ENCODE data around the gene VAMP2.

DNA sequence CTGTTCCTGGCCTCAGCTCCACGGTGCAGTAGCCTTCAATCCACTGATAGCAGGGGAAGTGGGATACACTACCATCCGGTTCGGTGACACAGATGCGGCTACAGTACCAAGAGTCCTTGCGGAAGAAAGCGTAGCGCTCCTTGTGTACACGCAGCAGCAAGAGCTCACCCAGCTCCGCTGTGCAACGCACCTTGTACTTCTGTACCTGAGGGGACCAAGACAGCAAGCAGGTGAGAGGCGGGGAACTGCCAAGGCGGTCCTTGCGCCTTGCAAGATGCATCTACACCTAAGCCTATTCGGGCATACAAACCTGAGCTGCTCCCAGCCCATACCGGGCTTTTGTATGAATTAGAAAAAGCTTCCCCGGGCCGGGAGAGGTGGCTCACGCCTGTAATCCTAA lies 46.0 kb downstream of the VAMP2 start:
- TF ChIP-seq, protein P1, sequence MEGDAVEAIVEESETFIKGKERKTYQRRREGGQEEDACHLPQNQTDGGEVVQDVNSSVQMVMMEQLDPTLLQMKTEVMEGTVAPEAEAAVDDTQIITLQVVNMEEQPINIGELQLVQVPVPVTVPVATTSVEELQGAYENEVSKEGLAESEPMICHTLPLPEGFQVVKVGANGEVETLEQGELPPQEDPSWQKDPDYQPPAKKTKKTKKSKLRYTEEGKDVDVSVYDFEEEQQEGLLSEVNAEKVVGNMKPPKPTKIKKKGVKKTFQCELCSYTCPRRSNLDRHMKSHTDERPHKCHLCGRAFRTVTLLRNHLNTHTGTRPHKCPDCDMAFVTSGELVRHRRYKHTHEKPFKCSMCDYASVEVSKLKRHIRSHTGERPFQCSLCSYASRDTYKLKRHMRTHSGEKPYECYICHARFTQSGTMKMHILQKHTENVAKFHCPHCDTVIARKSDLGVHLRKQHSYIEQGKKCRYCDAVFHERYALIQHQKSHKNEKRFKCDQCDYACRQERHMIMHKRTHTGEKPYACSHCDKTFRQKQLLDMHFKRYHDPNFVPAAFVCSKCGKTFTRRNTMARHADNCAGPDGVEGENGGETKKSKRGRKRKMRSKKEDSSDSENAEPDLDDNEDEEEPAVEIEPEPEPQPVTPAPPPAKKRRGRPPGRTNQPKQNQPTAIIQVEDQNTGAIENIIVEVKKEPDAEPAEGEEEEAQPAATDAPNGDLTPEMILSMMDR (conservative IDR thresholded peaks at IDR 0.05): no peak
- no peak for TF ChIP-seq EZH2 (IDR thresholded peaks at IDR 0.05; ENCODE audit: low read depth)

All from PC-9 (cell line).